HL-60 (cell line): Measurements from ENCODE around the gene SH3YL1.

Experiments used
- DNase-seq, 2 experiments: peaks; one replicate each; pipeline ENCODE4 v3.0.0-alpha.2; 2010 to 2020; ENCODE audit warnings: low read depth in 1 of 2, low spot score in 1 of 2
- H3K27ac ChIP-seq: fragments of 250-450 bp; sonication (Bioruptor Pico); replicated peaks from 2 replicates; pipeline ENCODE4 v1.5.1; 2020; ENCODE audit warnings: mild to moderate bottlenecking, moderate library complexity
- H3K27me3 ChIP-seq: fragments of 250-450 bp; sonication (Bioruptor Pico); 2 replicates; pipeline ENCODE4 v1.5.1; 2021; ENCODE audit warnings: mild to moderate bottlenecking, moderate library complexity; ENCODE audit not compliant: insufficient read depth, poor library complexity, severe bottlenecking
- H3K4me3 ChIP-seq: replicated peaks from 2 replicates; pipeline ENCODE4 v1.5.1; 2011; ENCODE audit warnings: mild to moderate bottlenecking, control low read depth, low read length; ENCODE audit not compliant: insufficient read depth
- CTCF ChIP-seq: IDR thresholded peaks from one replicate; pipeline ENCODE4 v1.5.1; 2011; ENCODE audit warnings: low read length, control low read depth, inconsistent platforms; ENCODE audit not compliant: insufficient read depth
- GABPA ChIP-seq: IDR thresholded peaks from 2 replicates; pipeline ENCODE4 v1.6.1; 2012; ENCODE audit warnings: low read depth
- POLR2AphosphoS5 ChIP-seq: IDR thresholded peaks from 2 replicates; pipeline ENCODE4 v1.6.1; 2012; ENCODE audit warnings: low read depth
- REST ChIP-seq: IDR thresholded peaks from 2 replicates; pipeline ENCODE4 v1.6.1; 2012; ENCODE audit warnings: low read depth; ENCODE audit not compliant: insufficient replicate concordance
- SPI1 ChIP-seq: IDR thresholded peaks from 2 replicates; pipeline ENCODE4 v1.6.1; 2012; ENCODE audit warnings: low read depth, mild to moderate bottlenecking, borderline replicate concordance

Gene SH3YL1

GRCh38 chr2:273333-273732, 9.5 kb upstream of the SH3YL1 start:
- DNase-seq = no peak
- TF ChIP-seq SPI1 (no peak), GABPA (no peak), POLR2AphosphoS5 (no peak), REST (no peak), CTCF (no peak)
- no peaks in the 10 kb centered on the region for H3K27me3 ChIP-seq
- no peak overlapping the region for H3K27ac ChIP-seq
- no peak overlapping the region for H3K4me3 ChIP-seq

- TF ChIP-seq POLR2AphosphoS5 = no peak
- TF ChIP-seq REST = no peak
- no peak for TF ChIP-seq SPI1
- Histone ChIP-seq H3K27me3 (no peaks in the 10 kb centered on the region), H3K27ac (no peak overlapping the region), H3K4me3 (no peak overlapping the region)
- DNase-seq = no peak
Measured at GRCh38 chr2:271917-272316, 8.1 kb upstream of the SH3YL1 start.

- H3K27ac ChIP-seq = no peak overlapping the region
- no peaks in the 10 kb centered on the region for H3K27me3 ChIP-seq
- no peak for DNase-seq
- TF ChIP-seq GABPA (no peak), CTCF (no peak), SPI1 (no peak), POLR2AphosphoS5 (no peak), REST (no peak)
- no peak overlapping the region for H3K4me3 ChIP-seq
Measured at GRCh38 chr2:270861-271260, 7.0 kb upstream of the SH3YL1 start.
